Measurements from ENCODE around the gene ATOSB.
A peak's percentile ranks its signal among the peaks of the same experiment; 100 is the strongest.
"Not testable (repeated sequence)": the region's sequence is repeated elsewhere in the genome, so short reads cannot be mapped to it uniquely, and the experiment has no call there.

ATOSB gene, protein sequence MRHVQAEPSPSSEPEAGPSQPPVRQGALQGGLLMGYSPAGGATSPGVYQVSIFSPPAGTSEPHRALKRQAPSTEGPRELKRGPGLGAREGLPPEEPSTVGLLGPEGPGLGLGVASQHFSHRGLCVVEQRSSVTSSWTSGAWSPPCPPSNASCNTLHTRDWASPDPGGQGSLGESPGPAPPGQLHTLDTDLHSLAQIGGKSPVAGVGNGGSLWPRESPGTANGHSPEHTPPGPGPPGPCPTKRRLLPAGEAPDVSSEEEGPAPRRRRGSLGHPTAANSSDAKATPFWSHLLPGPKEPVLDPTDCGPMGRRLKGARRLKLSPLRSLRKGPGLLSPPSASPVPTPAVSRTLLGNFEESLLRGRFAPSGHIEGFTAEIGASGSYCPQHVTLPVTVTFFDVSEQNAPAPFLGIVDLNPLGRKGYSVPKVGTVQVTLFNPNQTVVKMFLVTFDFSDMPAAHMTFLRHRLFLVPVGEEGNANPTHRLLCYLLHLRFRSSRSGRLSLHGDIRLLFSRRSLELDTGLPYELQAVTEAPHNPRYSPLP

GRCh38 chr9:35115680-35116538 is at the start of gene ATOSB:
TSS of gene ATOSB (minus strand) at chr9:35115862. CDS start at chr9:35108274, 7,588 bp downstream.
- peak; percentile 70 to 83 (median 74) for DNase-seq (ENCODE audit: low read depth in 3 of 3, low spot score in 1 of 3)

DNA sequence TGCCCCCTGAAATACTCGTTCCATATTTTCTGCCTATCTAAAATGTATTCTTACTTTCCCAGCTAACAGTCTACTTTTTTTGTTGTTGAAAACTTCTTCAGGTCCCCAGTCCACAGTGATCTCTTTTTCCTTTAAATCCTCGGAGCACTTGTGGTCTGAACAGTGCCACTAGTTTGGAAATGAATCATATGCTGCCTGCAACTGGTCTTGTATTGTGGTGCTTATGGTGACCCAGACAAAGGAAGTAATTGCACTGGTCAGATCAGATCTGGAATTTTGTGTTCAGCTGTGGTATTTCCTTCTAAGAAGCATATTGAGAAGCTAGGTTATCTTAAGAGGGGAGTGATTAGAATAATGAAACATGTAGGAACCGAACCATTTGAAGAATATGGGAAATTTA is 49.0 kb upstream of the ATOSB start:
- no peak for DNase-seq (ENCODE audit: low read depth in 3 of 3, low spot score in 1 of 3)

GRCh38 chr9:35163413-35163812 is 47.8 kb upstream of the ATOSB start:
- no peak for DNase-seq (ENCODE audit: low read depth in 3 of 3, low spot score in 1 of 3)

- DNase-seq (ENCODE audit: low read depth in 3 of 3, low spot score in 1 of 3), result no peak
Observed at GRCh38 chr9:35162605-35163315, 47.1 kb upstream of the ATOSB start.

DNA sequence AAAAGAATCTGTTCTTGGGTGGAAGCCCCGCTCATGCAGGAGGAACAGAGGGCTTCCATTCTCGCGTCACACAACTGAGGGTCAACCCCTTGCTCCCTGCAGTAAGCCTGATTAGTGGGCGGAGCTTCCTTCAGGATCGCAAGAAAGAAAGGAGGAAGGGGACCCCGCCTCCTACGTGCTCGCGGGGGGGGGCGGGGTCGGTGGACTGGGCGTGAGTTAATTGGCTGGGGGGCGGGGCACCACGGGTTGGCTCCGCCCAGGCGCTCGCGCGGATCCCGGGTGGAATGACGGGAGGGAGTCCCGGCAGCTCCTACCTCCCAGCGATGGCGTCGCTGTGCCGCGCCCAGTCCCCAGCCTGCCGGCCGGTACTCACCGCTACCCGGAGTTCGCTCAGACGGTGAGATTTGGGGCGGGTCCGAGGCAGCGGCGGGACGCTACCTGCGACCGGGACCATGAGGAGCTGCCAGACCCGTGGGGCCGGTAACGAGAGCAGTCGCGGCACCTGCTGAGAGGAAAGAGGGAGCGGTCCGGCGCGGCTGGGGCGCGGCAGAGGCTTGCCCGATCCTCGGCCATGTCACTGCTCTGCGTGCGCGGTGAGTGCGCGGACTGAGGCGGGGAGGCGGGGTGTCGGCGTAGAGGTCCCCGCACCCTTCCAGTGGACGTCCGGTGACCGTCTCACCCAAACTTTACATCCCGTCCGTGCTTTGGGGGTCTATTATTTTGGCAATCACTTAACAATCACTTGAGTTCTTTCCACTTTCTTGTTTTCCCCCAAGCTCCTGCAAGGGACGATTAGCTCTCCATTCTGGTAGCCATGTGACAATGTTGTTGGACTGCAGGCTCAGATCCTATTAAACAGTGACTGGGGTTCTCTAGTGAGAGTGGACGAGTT is 46.3 kb upstream of the ATOSB start, which contains the start of gene UNC13B:
TSS of gene UNC13B (plus strand) at position 297 of the 892 bp plus-strand sequence. CDS start at position 572, 275 bp downstream.
- peak; percentile 28 to 69 (median 54) for DNase-seq (ENCODE audit: low read depth in 3 of 3, low spot score in 1 of 3)

- DNase-seq (ENCODE audit: low read depth in 3 of 3, low spot score in 1 of 3), result no peak
Observed at GRCh38 chr9:35158501-35159280, 43.0 kb upstream of the ATOSB start.

DNA sequence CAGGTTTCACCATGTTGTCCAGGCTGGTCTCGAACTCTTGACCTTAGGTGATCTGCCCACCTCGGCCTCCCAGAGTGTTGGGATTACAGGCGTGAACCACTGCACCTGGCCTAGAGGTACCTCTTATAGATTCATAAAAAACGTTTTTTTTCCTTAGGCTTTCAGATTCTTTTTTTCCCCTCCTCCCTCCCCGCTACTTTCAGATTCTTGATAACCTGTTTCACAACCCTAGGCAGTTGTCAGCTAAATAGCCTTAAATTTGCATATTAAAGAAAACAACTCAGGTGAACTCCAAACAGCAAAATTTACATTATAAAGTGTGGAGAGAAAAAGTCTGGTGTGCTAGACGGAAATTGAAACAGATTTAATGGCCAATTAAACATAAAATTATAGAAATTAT is 42.2 kb upstream of the ATOSB start:
- DNase-seq (ENCODE audit: low read depth in 3 of 3, low spot score in 1 of 3), result not testable (repeated sequence)

GRCh38 chr9:35156781-35157180 is 41.1 kb upstream of the ATOSB start:
- no peak for DNase-seq (ENCODE audit: low read depth in 3 of 3, low spot score in 1 of 3)

GRCh38 chr9:35152926-35153325 is 37.3 kb upstream of the ATOSB start:
- DNase-seq (ENCODE audit: low read depth in 3 of 3, low spot score in 1 of 3), result no peak

GRCh38 chr9:35147941-35148563 is 32.4 kb upstream of the ATOSB start:
- DNase-seq (ENCODE audit: low read depth in 3 of 3, low spot score in 1 of 3), result not testable (repeated sequence)

- DNase-seq (ENCODE audit: low read depth in 3 of 3, low spot score in 1 of 3), result no peak
Observed at GRCh38 chr9:35142037-35142436, 26.4 kb upstream of the ATOSB start.

DNA sequence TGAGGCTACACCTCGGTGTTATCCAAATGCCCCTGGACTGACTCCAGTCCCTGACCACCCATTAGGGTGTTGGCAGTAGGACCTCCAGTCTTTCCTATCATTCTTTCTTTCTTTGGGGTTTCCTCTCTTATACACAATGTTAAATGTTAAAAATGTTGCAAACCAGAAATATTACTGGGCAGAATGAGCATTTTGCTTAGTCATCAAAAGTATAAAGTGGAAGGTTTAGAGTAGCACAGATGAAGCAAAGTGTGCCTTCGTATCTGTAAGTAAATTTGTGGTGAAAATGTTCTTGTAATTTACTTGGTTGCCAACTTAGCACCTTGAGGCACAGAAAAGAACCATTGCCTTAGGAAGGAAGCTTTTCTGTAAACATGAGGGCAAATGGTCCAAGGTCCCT is 24.4 kb upstream of the ATOSB start:
- no peak for DNase-seq (ENCODE audit: low read depth in 3 of 3, low spot score in 1 of 3)

DNA sequence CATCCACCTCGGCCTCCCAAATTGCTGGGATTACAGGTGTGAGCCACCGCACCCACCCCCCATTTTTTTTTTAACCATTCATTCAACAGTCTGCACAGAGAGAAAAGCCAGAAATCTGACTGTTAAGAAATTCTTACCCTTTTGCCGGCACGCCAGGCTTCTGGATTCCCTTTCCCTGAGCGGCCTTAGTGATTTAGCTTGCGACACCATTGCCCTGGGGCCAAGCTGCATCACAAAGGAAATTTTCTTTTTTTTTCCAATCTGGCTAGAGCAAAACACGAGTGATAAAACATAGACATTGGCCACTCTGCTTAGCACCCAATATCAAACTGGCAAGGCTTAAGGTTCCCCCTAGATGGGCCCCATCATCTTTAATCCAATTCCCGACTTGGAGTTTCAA is 21.2 kb upstream of the ATOSB start:
- no peak for DNase-seq (ENCODE audit: low read depth in 3 of 3, low spot score in 1 of 3)

- no peak for DNase-seq (ENCODE audit: low read depth in 3 of 3, low spot score in 1 of 3)
Observed at GRCh38 chr9:35135988-35136387, 20.3 kb upstream of the ATOSB start.

- DNase-seq (ENCODE audit: low read depth in 3 of 3, low spot score in 1 of 3), result no peak
Observed at GRCh38 chr9:35134920-35135319, 19.3 kb upstream of the ATOSB start.

GRCh38 chr9:35116898-35117551 is 1.4 kb upstream of the ATOSB start:
- peak; percentile 58 to 77 (median 74) for DNase-seq (ENCODE audit: low read depth in 3 of 3, low spot score in 1 of 3)

- no peak for DNase-seq (ENCODE audit: low read depth in 3 of 3, low spot score in 1 of 3)
Observed at GRCh38 chr9:35116539-35116897, 856 bp upstream of the ATOSB start.

DNA sequence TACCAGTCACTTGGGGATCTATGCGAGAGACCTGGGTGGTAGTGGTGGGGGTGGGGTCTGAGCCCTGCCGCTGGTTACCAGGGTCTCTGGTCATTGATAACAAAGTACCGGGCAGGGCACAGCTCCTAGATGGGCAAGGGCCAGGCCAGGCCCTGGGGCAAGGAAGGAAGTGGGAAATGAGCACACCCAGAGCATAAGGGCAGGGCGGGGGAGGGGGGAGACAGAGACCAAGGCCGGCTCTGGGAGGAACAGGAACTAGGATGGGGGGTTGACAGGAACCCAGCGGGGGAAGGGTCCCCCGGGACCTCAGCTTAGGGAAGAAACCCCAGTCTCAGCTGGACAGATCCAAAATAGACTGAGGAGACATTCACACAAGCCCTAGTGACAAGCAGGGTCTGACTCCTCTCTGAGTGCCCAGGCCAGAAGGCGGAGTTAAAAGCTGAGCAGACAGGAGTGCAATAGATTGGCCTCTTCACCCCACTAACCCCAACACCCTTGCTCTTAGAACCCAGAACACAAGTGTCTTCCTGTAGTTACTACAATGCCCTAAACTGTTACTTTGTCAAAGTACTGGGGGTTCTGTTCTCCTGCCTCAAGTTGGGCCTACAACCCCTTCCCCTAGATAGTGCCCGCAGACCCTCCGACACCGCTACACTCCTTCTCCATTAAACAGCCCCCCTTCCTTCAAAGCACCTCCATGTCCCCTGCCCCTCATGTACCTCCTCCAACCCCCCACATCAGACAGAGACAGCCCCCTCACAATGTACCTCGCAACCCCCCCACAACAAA is 628 bp downstream of the ATOSB start:
- no peak for DNase-seq (ENCODE audit: low read depth in 3 of 3, low spot score in 1 of 3)
